Stimulated activated naive B cell treated with anti-CD40 and anti-IgM and Interleukin-4, amounts not matched to agents 10 μg/mL and 1 μg/mL and 100 μg/mL, for 72 hours (primary cell): ENCODE data around the gene BLM.
"Not testable (repeated sequence)": the region's sequence is repeated elsewhere in the genome, so short reads cannot be mapped to it uniquely, and the experiment has no call there.

Experiments used
- ATAC-seq, 2 donors: fragments of 150-1000 bp; cut with Tn5 transposase; replicated peaks; 2 replicates each; pipeline ENCODE4 v1.10.0; 2021; ENCODE audit warnings: moderate library complexity in 1 of 2
- DNase-seq: peaks from one replicate; pipeline ENCODE4 v3.0.0; 2021
- H3K27ac Mint-ChIP-seq: one replicate; pipeline ENCODE4 v1.8.0; 2022; ENCODE audit warnings: mild to moderate bottlenecking, mixed read lengths
- H3K27me3 Mint-ChIP-seq, 2 donors: one replicate each; pipeline ENCODE4 v1.8.0; 2022; ENCODE audit warnings: mixed read lengths in 2 of 2
- H3K36me3 Mint-ChIP-seq, 2 donors: one replicate each; pipeline ENCODE4 v1.8.0; 2022; ENCODE audit warnings: mixed read lengths in 2 of 2, mild to moderate bottlenecking in 1 of 2
- H3K4me1 Mint-ChIP-seq, 2 donors: one replicate each; pipeline ENCODE4 v1.8.0; 2022; ENCODE audit warnings: mixed read lengths in 2 of 2, mild to moderate bottlenecking in 1 of 2
- H3K4me3 Mint-ChIP-seq, 2 donors: one replicate each; pipeline ENCODE4 v1.8.0; 2022; ENCODE audit warnings: mild to moderate bottlenecking in 2 of 2, mixed read lengths in 2 of 2, moderate library complexity in 1 of 2
- H3K9me3 Mint-ChIP-seq, 2 donors: one replicate each; pipeline ENCODE4 v1.8.0; 2022; ENCODE audit warnings: mixed read lengths in 2 of 2, mild to moderate bottlenecking in 1 of 2

Gene BLM

GRCh38 chr15:90684281-90684680, 32.9 kb upstream of the BLM start:
- Mint-ChIP-seq H3K4me3 (no peak overlapping the region), H3K27ac (no peak overlapping the region), H3K4me1 (peaks cover 13 to 35% of the 10 kb centered on the region in 2 donors), H3K27me3 (peaks cover 6% of the 10 kb centered on the region in 2 donors), H3K36me3 (no peaks in the 10 kb centered on the region), H3K9me3 (no peaks in the 10 kb centered on the region)
- ATAC-seq (no peak), DNase-seq (no peak)

GRCh38 chr15:90685591-90686434, 31.3 kb upstream of the BLM start:
- DNase-seq: no peak
- peak overlapping the region in 1 of 2 donors; percentile 65 for H3K4me3 Mint-ChIP-seq
- H3K27ac Mint-ChIP-seq: peak overlapping the region; percentile 44
- H3K36me3 Mint-ChIP-seq: no peaks in the 10 kb centered on the region
- H3K4me1 Mint-ChIP-seq: peaks cover 13 to 35% of the 10 kb centered on the region in 2 donors
- H3K27me3 Mint-ChIP-seq: peaks cover 6% of the 10 kb centered on the region in 2 donors
- H3K9me3 Mint-ChIP-seq: no peaks in the 10 kb centered on the region
- peak; percentile 58 to 59 for ATAC-seq

- Mint-ChIP-seq H3K27ac (peak overlapping the region; percentile 44), H3K4me1 (peaks cover 13 to 35% of the 10 kb centered on the region in 2 donors), H3K9me3 (no peaks in the 10 kb centered on the region), H3K36me3 (no peaks in the 10 kb centered on the region), H3K27me3 (peaks cover 6% of the 10 kb centered on the region in 2 donors), H3K4me3 (no peak overlapping the region)
- peak; percentile 96 for ATAC-seq
- peak; percentile 15 for DNase-seq
Observed at GRCh38 chr15:90686435-90687218, 30.5 kb upstream of the BLM start.

- DNase-seq, H3K9me3 Mint-ChIP-seq, H3K4me3 Mint-ChIP-seq, H3K36me3 Mint-ChIP-seq, H3K27me3 Mint-ChIP-seq, ATAC-seq, H3K27ac Mint-ChIP-seq: not testable (repeated sequence)
- H3K4me1 Mint-ChIP-seq: peaks cover 15 to 28% of the 10 kb centered on the region in 2 donors
Observed at GRCh38 chr15:90689326-90689961, 27.7 kb upstream of the BLM start.

- ATAC-seq: no peak
- H3K9me3 Mint-ChIP-seq: no peaks in the 10 kb centered on the region
- no peak overlapping the region for H3K27ac Mint-ChIP-seq
- H3K4me3 Mint-ChIP-seq: no peak overlapping the region
- H3K27me3 Mint-ChIP-seq: no peaks in the 10 kb centered on the region
- DNase-seq: no peak
- no peaks in the 10 kb centered on the region for H3K36me3 Mint-ChIP-seq
- H3K4me1 Mint-ChIP-seq: peaks cover 11 to 17% of the 10 kb centered on the region in 2 donors
Observed at GRCh38 chr15:90690585-90690984, 26.6 kb upstream of the BLM start.

- ATAC-seq (no peak), DNase-seq (no peak)
- no peak overlapping the region for H3K27ac Mint-ChIP-seq
- H3K36me3 Mint-ChIP-seq: no peaks in the 10 kb centered on the region
- peaks cover 9% of the 10 kb centered on the region in 2 donors for H3K4me1 Mint-ChIP-seq
- no peaks in the 10 kb centered on the region for H3K27me3 Mint-ChIP-seq
- H3K4me3 Mint-ChIP-seq: no peak overlapping the region
- H3K9me3 Mint-ChIP-seq: no peaks in the 10 kb centered on the region
Observed at GRCh38 chr15:90691369-90691768, 25.8 kb upstream of the BLM start.

- no peaks in the 10 kb centered on the region for H3K9me3 Mint-ChIP-seq
- ATAC-seq (no peak), DNase-seq (no peak)
- peaks cover under 1 to 2% of the 10 kb centered on the region in 2 donors for H3K4me1 Mint-ChIP-seq
- no peak overlapping the region for H3K4me3 Mint-ChIP-seq
- H3K27me3 Mint-ChIP-seq: no peaks in the 10 kb centered on the region
- no peaks in the 10 kb centered on the region for H3K36me3 Mint-ChIP-seq
- no peak overlapping the region for H3K27ac Mint-ChIP-seq
Observed at GRCh38 chr15:90691982-90692773, 25.0 kb upstream of the BLM start.

GRCh38 chr15:90694987-90695386, 22.2 kb upstream of the BLM start:
- H3K27ac Mint-ChIP-seq: no peak overlapping the region
- H3K36me3 Mint-ChIP-seq: no peaks in the 10 kb centered on the region
- no peaks in the 10 kb centered on the region for H3K27me3 Mint-ChIP-seq
- DNase-seq (no peak), ATAC-seq (no peak)
- H3K4me1 Mint-ChIP-seq: peaks cover 0 to 2% of the 10 kb centered on the region in 2 donors
- H3K9me3 Mint-ChIP-seq: no peaks in the 10 kb centered on the region
- no peak overlapping the region for H3K4me3 Mint-ChIP-seq

- Mint-ChIP-seq H3K4me1 (peaks cover 0 to 2% of the 10 kb centered on the region in 2 donors), H3K27me3 (no peaks in the 10 kb centered on the region), H3K27ac (no peak overlapping the region), H3K9me3 (peaks cover 0 to 3% of the 10 kb centered on the region in 2 donors), H3K4me3 (no peak overlapping the region), H3K36me3 (peaks cover 0 to 2% of the 10 kb centered on the region in 2 donors)
- DNase-seq: no peak
- no peak for ATAC-seq
Observed at GRCh38 chr15:90697175-90697574, 20.0 kb upstream of the BLM start.

- Mint-ChIP-seq H3K27ac (no peak overlapping the region), H3K4me1 (peaks cover 0 to 2% of the 10 kb centered on the region in 2 donors), H3K36me3 (peaks cover 2 to 6% of the 10 kb centered on the region in 2 donors)
Observed at GRCh38 chr15:90698629-90699028, 18.5 kb upstream of the BLM start.

GRCh38 chr15:90701048-90701447, 16.1 kb upstream of the BLM start:
- no peak for ATAC-seq
- peaks cover 5 to 10% of the 10 kb centered on the region in 2 donors for H3K36me3 Mint-ChIP-seq
- no peaks in the 10 kb centered on the region for H3K27me3 Mint-ChIP-seq
- H3K9me3 Mint-ChIP-seq: peaks cover 4 to 7% of the 10 kb centered on the region in 2 donors
- no peaks in the 10 kb centered on the region for H3K4me1 Mint-ChIP-seq
- no peak overlapping the region for H3K4me3 Mint-ChIP-seq
- no peak overlapping the region for H3K27ac Mint-ChIP-seq
- no peak for DNase-seq

More at GRCh38 chr15:90698629-90699028, 18.5 kb upstream of the BLM start:
- DNase-seq: no peak
- Mint-ChIP-seq H3K4me3 (no peak overlapping the region), H3K9me3 (peaks cover 4 to 7% of the 10 kb centered on the region in 2 donors), H3K27me3 (no peaks in the 10 kb centered on the region)
- no peak for ATAC-seq

- Mint-ChIP-seq H3K4me3 (no peak overlapping the region), H3K27ac (no peak overlapping the region), H3K9me3 (peaks cover 4 to 7% of the 10 kb centered on the region in 2 donors), H3K4me1 (no peaks in the 10 kb centered on the region), H3K36me3 (peaks cover 5 to 10% of the 10 kb centered on the region in 2 donors), H3K27me3 (no peaks in the 10 kb centered on the region)
- DNase-seq (no peak), ATAC-seq (no peak)
Observed at GRCh38 chr15:90701880-90702630, 15.1 kb upstream of the BLM start.

- Mint-ChIP-seq H3K4me1 (no peaks in the 10 kb centered on the region), H3K27ac (no peak overlapping the region), H3K27me3 (no peaks in the 10 kb centered on the region), H3K4me3 (no peak overlapping the region), H3K9me3 (peaks cover 4 to 7% of the 10 kb centered on the region in 2 donors), H3K36me3 (peaks cover 5 to 10% of the 10 kb centered on the region in 2 donors)
- DNase-seq (no peak), ATAC-seq (no peak)
Observed at GRCh38 chr15:90703455-90703854, 13.7 kb upstream of the BLM start.
